Activated naive CD4-positive, alpha-beta T cell treated with anti-CD3 and anti-CD28 coated beads for 36 hours (primary cell): ENCODE data around the gene PPFIA1. TPM values are rescaled to one million over a fixed set of nuclear protein-coding genes. Genes with fewer than 3 reads are reported as not detected.

Source experiments
- CTCF ChIA-PET: fragments of 350-600 bp; sonication (Branson Sonifier 250); formaldehyde crosslinking; loops from one replicate; lab custom pipeline; 2021; ENCODE audit warnings: antibody characterized with exemption; lab: Charles Lee
- DNase-seq: peaks from one replicate; pipeline ENCODE4 v3.0.0-alpha.2; 2020
- H3K27ac Mint-ChIP-seq: one replicate; pipeline ENCODE4 v1.8.0; 2021; ENCODE audit warnings: mild to moderate bottlenecking, mixed read lengths
- H3K27me3 Mint-ChIP-seq: one replicate; pipeline ENCODE4 v1.8.0; 2021; ENCODE audit warnings: low read depth, mixed read lengths
- H3K36me3 Mint-ChIP-seq: one replicate; pipeline ENCODE4 v1.8.0; 2021; ENCODE audit warnings: low read depth, mixed read lengths
- H3K4me1 Mint-ChIP-seq: one replicate; pipeline ENCODE4 v1.8.0; 2021; ENCODE audit warnings: low read depth, mixed read lengths
- H3K4me3 Mint-ChIP-seq: one replicate; pipeline ENCODE4 v1.8.0; 2021; ENCODE audit warnings: mild to moderate bottlenecking, moderate library complexity, mixed read lengths
- H3K9me3 Mint-ChIP-seq: one replicate; pipeline ENCODE4 v1.8.0; 2021; ENCODE audit warnings: mixed read lengths
- intact Hi-C: fragments of 100-400 bp; cut with micrococcal nuclease; formaldehyde crosslinking; loops from one replicate; pipeline ENCODE4 v1.15.1; 2023
- total RNA-seq, 2 experiments: library from RNA; stranded (reverse); gene quantifications; one replicate each; pipeline ENCODE4 v1.2.3, GENCODE V29; 2021

PPFIA1 gene
- 10 to 100 TPM; 15.9 to 21.7 TPM for total RNA-seq

GRCh38 chr11:70270104-70270876 lies at the start of gene PPFIA1:
Gene PPFIA1, plus strand, starts transcription at chr11:70270690. Its CDS starts 1,483 bp downstream, at chr11:70272173.
- Mint-ChIP-seq H3K9me3 (no peaks in the 10 kb centered on the region), H3K27ac (peak within 1 kb of the TSS; percentile 36), H3K27me3 (peaks cover 10% of the 10 kb centered on the region), H3K4me1 (peaks cover 38% of the 10 kb centered on the region), H3K4me3 (peak within 1 kb of the TSS; percentile 87), H3K36me3 (peaks cover 15% of the 10 kb centered on the region)
- CTCF ChIA-PET = no interaction called here
- intact Hi-C loops = loop anchor here (1.0 to 2.0 kb wide), 2 partner anchors 67 to 129 kb away; partner anchors contain the start of genes CTTN and FADD
- peak; percentile 94 for DNase-seq

- H3K4me3 Mint-ChIP-seq = no peak overlapping the region
- no peak overlapping the region for H3K27ac Mint-ChIP-seq
- DNase-seq = no peak
- H3K9me3 Mint-ChIP-seq = no peaks in the 10 kb centered on the region
- H3K36me3 Mint-ChIP-seq = no peaks in the 10 kb centered on the region
- H3K4me1 Mint-ChIP-seq = no peaks in the 10 kb centered on the region
- H3K27me3 Mint-ChIP-seq = no peaks in the 10 kb centered on the region
- CTCF ChIA-PET = no interaction called here
- intact Hi-C loops = no loop called here
Observed at GRCh38 chr11:70220920-70221319, 49.6 kb upstream of the PPFIA1 start.

- Mint-ChIP-seq H3K27me3 (no peaks in the 10 kb centered on the region), H3K9me3 (no peaks in the 10 kb centered on the region), H3K27ac (no peak overlapping the region), H3K4me3 (no peak overlapping the region), H3K4me1 (no peaks in the 10 kb centered on the region), H3K36me3 (no peaks in the 10 kb centered on the region)
- no peak for DNase-seq
- intact Hi-C loops = no loop called here
- CTCF ChIA-PET = interaction anchor here (0.9 kb wide), 1 partner anchor 263 kb away, joined by 3 read pairs; no protein-coding TSS in a partner anchor
Observed at GRCh38 chr11:70225681-70226177, 44.8 kb upstream of the PPFIA1 start.

GRCh38 chr11:70226183-70226582 lies 44.3 kb upstream of the PPFIA1 start:
- DNase-seq = no peak
- Mint-ChIP-seq H3K36me3 (no peaks in the 10 kb centered on the region), H3K4me1 (no peaks in the 10 kb centered on the region), H3K4me3 (no peak overlapping the region), H3K27me3 (no peaks in the 10 kb centered on the region), H3K9me3 (no peaks in the 10 kb centered on the region), H3K27ac (no peak overlapping the region)
- intact Hi-C loops = no loop called here
- CTCF ChIA-PET = interaction anchor here (0.6 to 0.9 kb wide), 2 partner anchors 34 to 263 kb away, joined by 3 read pairs; no protein-coding TSS in a partner anchor

GRCh38 chr11:70226967-70227366 lies 43.5 kb upstream of the PPFIA1 start:
- no peak for DNase-seq
- Mint-ChIP-seq H3K27ac (no peak overlapping the region), H3K4me3 (no peak overlapping the region), H3K4me1 (no peaks in the 10 kb centered on the region), H3K9me3 (no peaks in the 10 kb centered on the region), H3K27me3 (no peaks in the 10 kb centered on the region), H3K36me3 (no peaks in the 10 kb centered on the region)
- CTCF ChIA-PET = no interaction called here
- intact Hi-C loops = no loop called here

GRCh38 chr11:70229737-70230136 lies 40.8 kb upstream of the PPFIA1 start:
- no peaks in the 10 kb centered on the region for H3K4me1 Mint-ChIP-seq
- intact Hi-C loops = no loop called here
- H3K9me3 Mint-ChIP-seq = no peaks in the 10 kb centered on the region
- DNase-seq = no peak
- no peak overlapping the region for H3K4me3 Mint-ChIP-seq
- H3K36me3 Mint-ChIP-seq = no peaks in the 10 kb centered on the region
- no peak overlapping the region for H3K27ac Mint-ChIP-seq
- no peaks in the 10 kb centered on the region for H3K27me3 Mint-ChIP-seq
- CTCF ChIA-PET = no interaction called here

GRCh38 chr11:70230151-70230839 lies 40.2 kb upstream of the PPFIA1 start:
- CTCF ChIA-PET = no interaction called here
- Mint-ChIP-seq H3K4me1 (no peaks in the 10 kb centered on the region), H3K27ac (no peak overlapping the region), H3K4me3 (no peak overlapping the region), H3K9me3 (no peaks in the 10 kb centered on the region), H3K36me3 (no peaks in the 10 kb centered on the region), H3K27me3 (no peaks in the 10 kb centered on the region)
- intact Hi-C loops = no loop called here
- no peak for DNase-seq

- CTCF ChIA-PET = interaction anchor here (0.6 kb wide), 1 partner anchor 20 kb away, joined by 4 read pairs; no protein-coding TSS in a partner anchor
- Mint-ChIP-seq H3K36me3 (no peaks in the 10 kb centered on the region), H3K9me3 (no peaks in the 10 kb centered on the region), H3K4me1 (no peaks in the 10 kb centered on the region), H3K4me3 (no peak overlapping the region), H3K27ac (no peak overlapping the region), H3K27me3 (no peaks in the 10 kb centered on the region)
- intact Hi-C loops = no loop called here
- DNase-seq = no peak
Observed at GRCh38 chr11:70230840-70231710, 39.4 kb upstream of the PPFIA1 start.

GRCh38 chr11:70233034-70233433 lies 37.5 kb upstream of the PPFIA1 start:
- no peak overlapping the region for H3K27ac Mint-ChIP-seq
- H3K36me3 Mint-ChIP-seq = no peaks in the 10 kb centered on the region
- no peak overlapping the region for H3K4me3 Mint-ChIP-seq
- H3K27me3 Mint-ChIP-seq = peaks cover 2% of the 10 kb centered on the region
- no peaks in the 10 kb centered on the region for H3K4me1 Mint-ChIP-seq
- intact Hi-C loops = no loop called here
- DNase-seq = no peak
- H3K9me3 Mint-ChIP-seq = no peaks in the 10 kb centered on the region
- CTCF ChIA-PET = no interaction called here

- Mint-ChIP-seq H3K4me1 (no peaks in the 10 kb centered on the region), H3K36me3 (no peaks in the 10 kb centered on the region), H3K4me3 (no peak overlapping the region), H3K27ac (no peak overlapping the region), H3K9me3 (no peaks in the 10 kb centered on the region), H3K27me3 (peaks cover 2% of the 10 kb centered on the region)
- DNase-seq = no peak
- intact Hi-C loops = no loop called here
- CTCF ChIA-PET = no interaction called here
Observed at GRCh38 chr11:70233511-70233934, 37.0 kb upstream of the PPFIA1 start.

- DNase-seq = no peak
- H3K27ac Mint-ChIP-seq = no peak overlapping the region
- no peaks in the 10 kb centered on the region for H3K36me3 Mint-ChIP-seq
- H3K27me3 Mint-ChIP-seq = peaks cover 2% of the 10 kb centered on the region
- CTCF ChIA-PET = interaction anchor here (1.0 kb wide), 1 partner anchor 36 kb away, joined by 3 read pairs; no protein-coding TSS in a partner anchor
- intact Hi-C loops = no loop called here
- H3K4me1 Mint-ChIP-seq = no peaks in the 10 kb centered on the region
- no peaks in the 10 kb centered on the region for H3K9me3 Mint-ChIP-seq
- H3K4me3 Mint-ChIP-seq = no peak overlapping the region
Observed at GRCh38 chr11:70233962-70234361, 36.5 kb upstream of the PPFIA1 start.

- intact Hi-C loops = no loop called here
- Mint-ChIP-seq H3K4me3 (no peak overlapping the region), H3K4me1 (no peaks in the 10 kb centered on the region), H3K36me3 (no peaks in the 10 kb centered on the region), H3K27me3 (peaks cover 2% of the 10 kb centered on the region), H3K9me3 (no peaks in the 10 kb centered on the region), H3K27ac (no peak overlapping the region)
- CTCF ChIA-PET = interaction anchor here (0.6 to 0.7 kb wide), 2 partner anchors 72 to 108 kb away, joined by 3 to 5 read pairs; no protein-coding TSS in a partner anchor
- DNase-seq = no peak
Observed at GRCh38 chr11:70240337-70240736, 30.2 kb upstream of the PPFIA1 start.
